RCC 7860 (cell line): ENCODE results near the gene SRRD.
"Not testable (repeated sequence)": the region's sequence is repeated elsewhere in the genome, so short reads cannot be mapped to it uniquely, and the experiment has no call there.

ENCODE experiments used
- DNase-seq: peaks from one replicate; pipeline ENCODE4 v3.0.0-alpha.2; 2015; ENCODE audit warnings: low spot score
- FAIRE-seq: peaks from 2 replicates; lab custom pipeline; 2012; peaks lifted over from hg19 to GRCh38; lab: Jason Lieb, UNC

Gene SRRD

GRCh38 chr22:26514419-26515161, 30.9 kb downstream of the SRRD start:
- DNase-seq (no peak), FAIRE-seq (no peak)

GRCh38 chr22:26515931-26516330, 32.3 kb downstream of the SRRD start:
- DNase-seq, result no peak
- FAIRE-seq, result no peak

GRCh38 chr22:26516503-26516902, 32.8 kb downstream of the SRRD start:
- no peak for FAIRE-seq
- no peak for DNase-seq

GRCh38 chr22:26517429-26517828, 33.8 kb downstream of the SRRD start:
- no peak for FAIRE-seq
- DNase-seq, result no peak

- DNase-seq (no peak), FAIRE-seq (no peak)
Observed at GRCh38 chr22:26522012-26522411, 38.3 kb downstream of the SRRD start.

- DNase-seq (no peak), FAIRE-seq (no peak)
Observed at GRCh38 chr22:26522592-26522991, 38.9 kb downstream of the SRRD start.

GRCh38 chr22:26524870-26525269, 41.2 kb downstream of the SRRD start:
- DNase-seq, result no peak

GRCh38 chr22:26525946-26526564, 42.4 kb downstream of the SRRD start:
- no peak for DNase-seq
- no peak for FAIRE-seq

More at GRCh38 chr22:26524870-26525269, 41.2 kb downstream of the SRRD start:
- FAIRE-seq, result no peak

GRCh38 chr22:26527167-26527566, 43.5 kb downstream of the SRRD start:
- FAIRE-seq (no peak), DNase-seq (no peak)

- no peak for FAIRE-seq
- DNase-seq, result no peak
Observed at GRCh38 chr22:26527574-26528465, 44.1 kb downstream of the SRRD start.

- FAIRE-seq, DNase-seq: not testable (repeated sequence)
Observed at GRCh38 chr22:26528518-26528917, 44.8 kb downstream of the SRRD start.

- DNase-seq (no peak), FAIRE-seq (no peak)
Observed at GRCh38 chr22:26529345-26529744, 45.7 kb downstream of the SRRD start.

- FAIRE-seq (no peak), DNase-seq (no peak)
Observed at GRCh38 chr22:26534171-26534855, 50.6 kb downstream of the SRRD start.

- DNase-seq (no peak), FAIRE-seq (no peak)
Observed at GRCh38 chr22:26534874-26535602, 51.4 kb downstream of the SRRD start.

- no peak for FAIRE-seq
- no peak for DNase-seq
Observed at GRCh38 chr22:26535603-26535908, 51.9 kb downstream of the SRRD start.

GRCh38 chr22:26536056-26536761, 52.5 kb downstream of the SRRD start:
- no peak for FAIRE-seq
- peak; percentile 37 for DNase-seq

GRCh38 chr22:26536762-26537134, 53.1 kb downstream of the SRRD start:
- DNase-seq, result no peak
- no peak for FAIRE-seq

GRCh38 chr22:26540119-26540518, 56.4 kb downstream of the SRRD start:
- FAIRE-seq (no peak), DNase-seq (no peak)

GRCh38 chr22:26541167-26541819, 57.6 kb downstream of the SRRD start:
- FAIRE-seq, result no peak
- DNase-seq, result no peak
